A549 (cell line): ENCODE measurements around the gene HNF4A. TPM values are rescaled to one million over a fixed set of nuclear protein-coding genes. Genes with fewer than 3 reads are reported as not detected.
A peak's percentile ranks its signal among the peaks of the same experiment; 100 is the strongest.

Source experiments
- ATAC-seq, 2 experiments: fragments of 200-7000 bp in 1 of 2; fragments of >200 bp in 1 of 2; cut with Nextera tagmentation in 1 of 2; cut with Tn5 transposase in 1 of 2; 3 replicates each; pipeline versions ENCODE4 v1.8.0 to v1.9.1; 2018 to 2020; ENCODE audit warnings: mild to moderate bottlenecking in 1 of 2, moderate library complexity in 1 of 2
- CTCF ChIA-PET: fragments of 300-600 bp; sonication (Branson Sonifier 250); formaldehyde crosslinking; extraction: SDS; loops from one replicate; lab custom pipeline; 2021; ENCODE audit warnings: antibody characterized with exemption, inconsistent platforms; lab: Yijun Ruan, JAX
- POLR2A ChIA-PET: fragments of 350-600 bp; formaldehyde crosslinking; extraction: SDS; loops from one replicate; lab custom pipeline; 2021; ENCODE audit warnings: antibody characterized with exemption, inconsistent platforms; lab: Yijun Ruan, JAX
- DNase-seq, 2 experiments: peaks; one replicate each; pipeline versions ENCODE4 v3.0.0 to v3.0.0-alpha.2; 2011 to 2016; ENCODE audit warnings: low read depth in 1 of 2, low spot score in 1 of 2
- FAIRE-seq: peaks from 2 replicates; lab custom pipeline; 2011; peaks lifted over from hg19 to GRCh38; lab: Jason Lieb, UNC
- H3K27ac ChIP-seq, 2 experiments: fragments of >200 bp; sonication (Bioruptor Twin); formaldehyde crosslinking; 3 replicates each; pipeline ENCODE4 v1.5.1; 2016 to 2017
- H3K4me1 ChIP-seq: fragments of >200 bp; sonication (Bioruptor Twin); formaldehyde crosslinking; 3 replicates; pipeline ENCODE4 v1.6.1; 2016
- H3K4me2 ChIP-seq: fragments of >200 bp; sonication (Bioruptor Twin); formaldehyde crosslinking; 3 replicates; pipeline ENCODE4 v1.6.1; 2016
- H3K4me3 ChIP-seq: fragments of >200 bp; sonication (Bioruptor Twin); formaldehyde crosslinking; 3 replicates; pipeline ENCODE4 v1.5.1; 2016
- H3K9me3 ChIP-seq: fragments of >200 bp; sonication (Bioruptor Twin); formaldehyde crosslinking; 3 replicates; pipeline ENCODE4 v1.6.1; 2016
- CBX2 ChIP-seq: fragments of 200-600 bp; sonication (generic); IDR thresholded peaks from 2 replicates; pipeline ENCODE4 v1.6.1; 2016; ENCODE audit warnings: low read depth, mild to moderate bottlenecking, borderline replicate concordance
- CBX8 ChIP-seq: fragments of 200-600 bp; sonication (generic); IDR thresholded peaks from 2 replicates; pipeline ENCODE4 v1.6.1; 2016
- CEBPB ChIP-seq, 2 experiments: fragments of >200 bp in 1 of 2; sonication (Bioruptor Twin) in 1 of 2; formaldehyde crosslinking in 1 of 2; IDR thresholded peaks; 2 replicates each; pipeline ENCODE4 v1.6.1; 2012 to 2016
- CTCF ChIP-seq: fragments of >200 bp; sonication (Bioruptor Twin); formaldehyde crosslinking; IDR thresholded peaks from 3 replicates; pipeline ENCODE4 v1.5.1; 2016
- EHF ChIP-seq: fragments of 250-450 bp; sonication (Bioruptor Pico); IDR thresholded peaks from 2 replicates; pipeline ENCODE4 v1.5.0; 2020; ENCODE audit warnings: mild to moderate bottlenecking
- EP300 ChIP-seq, 2 experiments: fragments of >200 bp; sonication (Bioruptor Twin); formaldehyde crosslinking; IDR thresholded peaks; 2 replicates in 1 of 2; 3 replicates in 1 of 2; pipeline ENCODE4 v1.6.1; 2016 to 2017
- ESRRA ChIP-seq: fragments of 150-350 bp; IDR thresholded peaks from 2 replicates; pipeline ENCODE4 v1.6.1; 2014; ENCODE audit warnings: mild to moderate bottlenecking, low read length, borderline replicate concordance
- FOSL2 ChIP-seq, 2 experiments: fragments of 450-650 bp in 1 of 2; fragments of >200 bp in 1 of 2; sonication (Bioruptor Twin) in 1 of 2; formaldehyde crosslinking; IDR thresholded peaks; 2 replicates each; pipeline versions ENCODE4 v1.5.0 to v1.6.1; 2016 to 2020; ENCODE audit warnings: mild to moderate bottlenecking in 1 of 2, moderate library complexity in 1 of 2
- GATA3 ChIP-seq: IDR thresholded peaks from 2 replicates; pipeline ENCODE4 v1.6.1; 2012; ENCODE audit warnings: borderline replicate concordance
- HDAC2 ChIP-seq: fragments of 200-600 bp; sonication (generic); IDR thresholded peaks from 2 replicates; pipeline ENCODE4 v1.6.1; 2016
- HEYL ChIP-seq: fragments of 250-450 bp; sonication (Bioruptor Pico); IDR thresholded peaks from 2 replicates; pipeline ENCODE4 v1.8.0; 2021; ENCODE audit warnings: mild to moderate bottlenecking, moderate library complexity
- HOXB13 ChIP-seq: fragments of 250-450 bp; sonication (Bioruptor Pico); IDR thresholded peaks from 2 replicates; pipeline ENCODE4 v1.5.0; 2020; ENCODE audit warnings: low read depth, mild to moderate bottlenecking, moderate library complexity
- HOXB5 ChIP-seq: fragments of 250-450 bp; sonication (Bioruptor Pico); IDR thresholded peaks from 2 replicates; pipeline ENCODE4 v1.5.0; 2020; ENCODE audit warnings: mild to moderate bottlenecking, moderate library complexity
- KDM1A ChIP-seq: fragments of 200-600 bp; sonication (generic); IDR thresholded peaks from 2 replicates; pipeline ENCODE4 v1.6.1; 2016; ENCODE audit warnings: low read depth, mild to moderate bottlenecking
- MAX ChIP-seq: IDR thresholded peaks from 2 replicates; pipeline ENCODE4 v1.6.1; 2012
- NR3C1 ChIP-seq: fragments of >200 bp; sonication (Bioruptor Twin); formaldehyde crosslinking; IDR thresholded peaks from 3 replicates; pipeline ENCODE4 v1.6.1; 2017
- PBX3 ChIP-seq: IDR thresholded peaks from 2 replicates; pipeline ENCODE4 v1.6.1; 2012
- RARB ChIP-seq: fragments of 250-450 bp; sonication (Bioruptor Pico); IDR thresholded peaks from 2 replicates; pipeline ENCODE4 v1.8.0; 2021; ENCODE audit warnings: mild to moderate bottlenecking, moderate library complexity
- TFCP2L1 ChIP-seq: fragments of 250-450 bp; sonication (Bioruptor Pico); IDR thresholded peaks from 2 replicates; pipeline ENCODE4 v1.5.0; 2021; ENCODE audit warnings: mild to moderate bottlenecking
- ZSCAN20 ChIP-seq: fragments of 250-450 bp; sonication (Bioruptor Pico); IDR thresholded peaks from 2 replicates; pipeline ENCODE4 v1.8.0; 2022; ENCODE audit warnings: mild to moderate bottlenecking, moderate library complexity
- WGBS: methylation state at CpG from one replicate; pipeline ENCODE4 v1.1.6; 2017; ENCODE audit errors: missing lambda C conversion rate; 5-methylcytosine and 5-hydroxymethylcytosine counted together
- polyA plus RNA-seq, 4 experiments: library from polyadenylated mRNA; depleted of rRNA in 3 of 4; stranded (reverse); fragments of >200 nt; fragmentation: RNase III in 1 of 4; extraction: RNeasy Plus Mini Kit Qiagen cat#74134 plus additional on column Dnase treatment in 1 of 4; gene quantifications; 2 replicates in 3 of 4; 3 replicates in 1 of 4; pipeline ENCODE4 v1.2.3, GENCODE V29; 2011 to 2017
- TF ChIP-seq, protein P1 (sequence below): fragments of >200 bp; sonication (Bioruptor Twin); formaldehyde crosslinking; IDR thresholded peaks from 2 replicates; pipeline ENCODE4 v1.6.1; 2016
- TF ChIP-seq, protein P2 (sequence below): fragments of 250-450 bp; sonication (Bioruptor Pico); IDR thresholded peaks from 2 replicates; pipeline ENCODE4 v1.5.0; 2021; ENCODE audit warnings: mild to moderate bottlenecking, moderate library complexity, borderline replicate concordance
- TF ChIP-seq, protein P3 (sequence below): fragments of 200-600 bp; sonication (generic); IDR thresholded peaks from 2 replicates; pipeline ENCODE4 v1.6.1; 2016; ENCODE audit warnings: antibody characterized with exemption, mild to moderate bottlenecking, moderate library complexity
- TF ChIP-seq, protein P4 (sequence below): fragments of 450-650 bp; IDR thresholded peaks from 2 replicates; pipeline ENCODE4 v1.6.1; 2014; ENCODE audit warnings: antibody characterized with exemption

HNF4A gene
- polyA plus RNA-seq, 2 of the 4 experiments (the other 2 are of a cell fraction) = 20.0 to 26.2 TPM

GRCh38 chr20:44463466-44463865 lies 108.0 kb downstream of the HNF4A start:
- ATAC-seq (no peak), DNase-seq (no peak), FAIRE-seq (no peak)
- peaks cover 13% of the 10 kb centered on the region; the same call in 1 of the 3 replicates for H3K4me1 ChIP-seq
- H3K4me3 ChIP-seq = no peak overlapping the region
- ChIA-PET POLR2A (no interaction called here), CTCF (interaction anchor here (0.7 to 23.5 kb wide), 6 partner anchors 8 to 244 kb away, joined by 3 to 440 read pairs (median 24); no protein-coding TSS in a partner anchor)
- no peak overlapping the region; a peak in 1 of 6 replicates for H3K27ac ChIP-seq
- H3K4me2 ChIP-seq = no peak overlapping the region
- no peaks in the 10 kb centered on the region for H3K9me3 ChIP-seq
- WGBS = 51% methylated on average over 5 of the region's 5 CpGs
- no peak for TF ChIP-seq ESRRA
- no peak for TF ChIP-seq HOXB5 (CRISPR knock-in tag)
- no peak for TF ChIP-seq RARB
- TF ChIP-seq MAX = no peak
- TF ChIP-seq, protein P1, sequence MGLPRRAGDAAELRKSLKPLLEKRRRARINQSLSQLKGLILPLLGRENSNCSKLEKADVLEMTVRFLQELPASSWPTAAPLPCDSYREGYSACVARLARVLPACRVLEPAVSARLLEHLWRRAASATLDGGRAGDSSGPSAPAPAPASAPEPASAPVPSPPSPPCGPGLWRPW = no peak
- TF ChIP-seq CBX2 = no peak
- no peak for TF ChIP-seq HEYL (CRISPR knock-in tag)
- TF ChIP-seq, protein P2, sequence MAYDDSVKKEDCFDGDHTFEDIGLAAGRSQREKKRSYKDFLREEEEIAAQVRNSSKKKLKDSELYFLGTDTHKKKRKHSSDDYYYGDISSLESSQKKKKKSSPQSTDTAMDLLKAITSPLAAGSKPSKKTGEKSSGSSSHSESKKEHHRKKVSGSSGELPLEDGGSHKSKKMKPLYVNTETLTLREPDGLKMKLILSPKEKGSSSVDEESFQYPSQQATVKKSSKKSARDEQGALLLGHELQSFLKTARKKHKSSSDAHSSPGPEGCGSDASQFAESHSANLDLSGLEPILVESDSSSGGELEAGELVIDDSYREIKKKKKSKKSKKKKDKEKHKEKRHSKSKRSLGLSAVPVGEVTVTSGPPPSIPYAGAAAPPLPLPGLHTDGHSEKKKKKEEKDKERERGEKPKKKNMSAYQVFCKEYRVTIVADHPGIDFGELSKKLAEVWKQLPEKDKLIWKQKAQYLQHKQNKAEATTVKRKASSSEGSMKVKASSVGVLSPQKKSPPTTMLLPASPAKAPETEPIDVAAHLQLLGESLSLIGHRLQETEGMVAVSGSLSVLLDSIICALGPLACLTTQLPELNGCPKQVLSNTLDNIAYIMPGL (CRISPR knock-in tag) = no peak
- no peak for TF ChIP-seq KDM1A
- no peak for TF ChIP-seq EP300 (IDR thresholded peaks at IDR 0.05)
- no peak for TF ChIP-seq HOXB13
- TF ChIP-seq EHF = no peak
- TF ChIP-seq TFCP2L1 (CRISPR knock-in tag) = no peak
- TF ChIP-seq, protein P3, sequence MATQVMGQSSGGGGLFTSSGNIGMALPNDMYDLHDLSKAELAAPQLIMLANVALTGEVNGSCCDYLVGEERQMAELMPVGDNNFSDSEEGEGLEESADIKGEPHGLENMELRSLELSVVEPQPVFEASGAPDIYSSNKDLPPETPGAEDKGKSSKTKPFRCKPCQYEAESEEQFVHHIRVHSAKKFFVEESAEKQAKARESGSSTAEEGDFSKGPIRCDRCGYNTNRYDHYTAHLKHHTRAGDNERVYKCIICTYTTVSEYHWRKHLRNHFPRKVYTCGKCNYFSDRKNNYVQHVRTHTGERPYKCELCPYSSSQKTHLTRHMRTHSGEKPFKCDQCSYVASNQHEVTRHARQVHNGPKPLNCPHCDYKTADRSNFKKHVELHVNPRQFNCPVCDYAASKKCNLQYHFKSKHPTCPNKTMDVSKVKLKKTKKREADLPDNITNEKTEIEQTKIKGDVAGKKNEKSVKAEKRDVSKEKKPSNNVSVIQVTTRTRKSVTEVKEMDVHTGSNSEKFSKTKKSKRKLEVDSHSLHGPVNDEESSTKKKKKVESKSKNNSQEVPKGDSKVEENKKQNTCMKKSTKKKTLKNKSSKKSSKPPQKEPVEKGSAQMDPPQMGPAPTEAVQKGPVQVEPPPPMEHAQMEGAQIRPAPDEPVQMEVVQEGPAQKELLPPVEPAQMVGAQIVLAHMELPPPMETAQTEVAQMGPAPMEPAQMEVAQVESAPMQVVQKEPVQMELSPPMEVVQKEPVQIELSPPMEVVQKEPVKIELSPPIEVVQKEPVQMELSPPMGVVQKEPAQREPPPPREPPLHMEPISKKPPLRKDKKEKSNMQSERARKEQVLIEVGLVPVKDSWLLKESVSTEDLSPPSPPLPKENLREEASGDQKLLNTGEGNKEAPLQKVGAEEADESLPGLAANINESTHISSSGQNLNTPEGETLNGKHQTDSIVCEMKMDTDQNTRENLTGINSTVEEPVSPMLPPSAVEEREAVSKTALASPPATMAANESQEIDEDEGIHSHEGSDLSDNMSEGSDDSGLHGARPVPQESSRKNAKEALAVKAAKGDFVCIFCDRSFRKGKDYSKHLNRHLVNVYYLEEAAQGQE = no peak
- TF ChIP-seq ZSCAN20 (CRISPR knock-in tag) = no peak
- TF ChIP-seq, protein P4, sequence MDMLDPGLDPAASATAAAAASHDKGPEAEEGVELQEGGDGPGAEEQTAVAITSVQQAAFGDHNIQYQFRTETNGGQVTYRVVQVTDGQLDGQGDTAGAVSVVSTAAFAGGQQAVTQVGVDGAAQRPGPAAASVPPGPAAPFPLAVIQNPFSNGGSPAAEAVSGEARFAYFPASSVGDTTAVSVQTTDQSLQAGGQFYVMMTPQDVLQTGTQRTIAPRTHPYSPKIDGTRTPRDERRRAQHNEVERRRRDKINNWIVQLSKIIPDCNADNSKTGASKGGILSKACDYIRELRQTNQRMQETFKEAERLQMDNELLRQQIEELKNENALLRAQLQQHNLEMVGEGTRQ = no peak

DNA sequence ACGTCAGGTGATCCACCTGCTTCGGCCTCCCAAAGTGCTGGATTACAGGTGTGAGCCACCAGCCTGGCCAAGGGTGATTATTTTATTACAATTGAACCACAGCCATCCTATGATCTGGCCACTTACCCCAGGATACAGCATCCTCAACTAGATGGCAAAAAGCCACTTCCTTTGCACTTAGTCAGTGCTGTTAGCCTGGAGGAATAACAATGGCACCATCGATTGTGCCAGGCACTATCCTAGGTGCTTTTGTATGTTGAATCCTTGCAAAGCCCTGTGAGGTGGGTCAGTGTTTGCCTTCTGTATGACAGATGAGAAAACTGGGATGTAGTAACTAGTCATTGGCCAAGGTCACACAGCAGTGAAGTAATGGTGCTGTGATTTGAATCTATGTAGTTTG lies 109.0 kb downstream of the HNF4A start:
- DNase-seq = no peak
- ATAC-seq = no peak
- 67% methylated on average over 3 of the region's 3 CpGs for WGBS
- POLR2A ChIA-PET = interaction anchor here (1.2 kb wide), 1 partner anchor 11 kb away, joined by 4 read pairs; no protein-coding TSS in a partner anchor
- Histone ChIP-seq H3K4me2 (no peak overlapping the region; the same call in 2 of the 3 replicates), H3K4me3 (no peak overlapping the region), H3K27ac (peak overlapping the region in 1 of 2 experiments; percentile 45; a peak in 1 of 6 replicates), H3K4me1 (peaks cover 13% of the 10 kb centered on the region; the same call in 1 of the 3 replicates), H3K9me3 (no peaks in the 10 kb centered on the region)
- CTCF ChIA-PET = interaction anchor here (1.3 to 23.5 kb wide), 7 partner anchors 7 to 245 kb away, joined by 3 to 440 read pairs (median 8); no protein-coding TSS in a partner anchor
- TF ChIP-seq NR3C1 (no peak), PBX3 (no peak), HDAC2 (no peak), ESRRA (no peak), CBX8 (no peak), GATA3 (no peak), CTCF (no peak), CEBPB (IDR thresholded peaks at IDR 0.05) (no peak), CBX2 (no peak), FOSL2 (IDR thresholded peaks at IDR 0.05) (no peak), FOSL2 (CRISPR knock-in tag; IDR thresholded peaks at IDR 0.05) (no peak)
- FAIRE-seq = no peak
